Measurements from ENCODE around the gene HOXC12. TPM values are rescaled to one million over a fixed set of nuclear protein-coding genes. Genes with fewer than 3 reads are reported as not detected.
A peak's percentile ranks its signal among the peaks of the same experiment; 100 is the strongest.

The HOXC12 gene
- total RNA-seq, 1 experiment from 2014 or later, result not detected

DNA sequence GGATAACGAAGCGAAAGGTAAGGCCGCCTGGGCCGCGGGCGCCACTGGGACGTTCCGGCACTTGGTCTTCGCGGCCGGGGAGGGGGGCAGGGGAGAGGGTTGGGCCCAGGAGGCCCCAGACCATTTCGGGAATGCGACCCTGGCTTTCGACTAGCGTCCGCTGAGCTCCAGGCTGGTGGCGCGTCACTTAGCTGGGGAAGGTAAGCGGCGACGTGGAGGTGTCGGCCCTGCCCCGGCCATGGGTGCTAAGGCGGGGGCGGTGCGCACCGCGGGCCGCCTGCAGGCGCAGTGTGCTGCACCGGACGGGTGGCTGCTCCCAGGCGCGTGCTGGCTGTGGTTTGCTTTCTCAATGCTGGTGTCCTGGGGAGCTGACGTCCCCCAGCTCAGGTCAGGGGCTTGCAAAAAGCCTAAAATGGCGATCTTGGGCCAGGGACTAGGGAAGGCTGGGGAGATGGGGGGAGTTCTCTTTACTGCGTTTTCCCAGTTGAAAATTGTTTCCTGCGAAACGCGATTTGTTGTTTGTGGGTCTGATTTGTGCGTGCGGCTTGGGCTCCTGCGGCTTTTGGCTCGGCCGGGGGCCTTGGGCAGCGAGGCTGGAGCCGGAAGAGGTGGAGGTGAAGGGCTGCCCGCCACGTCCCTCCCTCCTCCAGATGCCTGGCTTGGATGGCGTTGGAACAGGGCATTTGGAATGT is 31.4 kb downstream of the HOXC12 start:
- no peak for DNase-seq (ENCODE audit: low read depth, low spot score)
- in situ Hi-C loops (cut with HindIII; ENCODE audit: low pct_unique_long_range_greater_than_20kb, low sequenced_read_pairs), result no loop called here

DNA sequence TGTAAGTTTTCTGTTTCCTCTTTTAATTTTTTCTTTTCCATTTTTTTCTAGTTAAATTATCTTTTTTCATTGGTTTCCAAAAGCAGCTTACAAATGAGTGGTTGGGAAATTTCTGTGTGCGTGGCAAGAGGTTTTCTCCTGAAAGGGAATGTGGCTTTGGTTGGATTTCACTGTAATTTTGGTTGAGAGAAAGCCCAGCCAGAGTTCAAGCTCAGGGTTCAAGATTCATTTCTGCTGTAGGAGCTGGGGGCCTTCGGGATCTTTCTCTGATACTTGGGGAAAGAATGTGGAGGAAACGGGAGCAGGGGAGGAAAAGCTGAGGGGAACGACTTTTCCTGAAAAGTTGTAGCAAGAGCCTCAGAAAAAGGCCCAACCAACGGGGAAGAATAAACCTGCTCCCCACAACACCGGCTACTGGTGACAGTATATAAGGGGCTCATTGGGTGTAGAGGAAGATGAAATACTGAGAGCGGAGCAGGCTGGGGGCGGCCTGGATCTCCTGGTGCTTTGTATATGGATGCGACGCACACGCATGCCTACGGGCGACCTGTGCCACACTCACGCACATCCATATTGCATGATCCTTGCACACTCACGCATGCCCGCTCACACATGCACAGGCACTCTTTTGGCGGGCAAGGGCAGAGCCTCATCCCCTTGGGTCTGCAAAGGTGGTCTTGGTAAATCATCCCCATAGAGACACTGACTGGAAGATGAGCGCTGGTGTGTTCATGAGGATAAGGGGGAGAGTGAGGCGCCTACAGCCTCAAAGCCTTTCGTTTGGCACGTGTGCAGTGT is 32.2 kb downstream of the HOXC12 start:
- in situ Hi-C loops (cut with HindIII; ENCODE audit: low pct_unique_long_range_greater_than_20kb, low sequenced_read_pairs), result no loop called here
- no peak for DNase-seq (ENCODE audit: low read depth, low spot score)

DNA sequence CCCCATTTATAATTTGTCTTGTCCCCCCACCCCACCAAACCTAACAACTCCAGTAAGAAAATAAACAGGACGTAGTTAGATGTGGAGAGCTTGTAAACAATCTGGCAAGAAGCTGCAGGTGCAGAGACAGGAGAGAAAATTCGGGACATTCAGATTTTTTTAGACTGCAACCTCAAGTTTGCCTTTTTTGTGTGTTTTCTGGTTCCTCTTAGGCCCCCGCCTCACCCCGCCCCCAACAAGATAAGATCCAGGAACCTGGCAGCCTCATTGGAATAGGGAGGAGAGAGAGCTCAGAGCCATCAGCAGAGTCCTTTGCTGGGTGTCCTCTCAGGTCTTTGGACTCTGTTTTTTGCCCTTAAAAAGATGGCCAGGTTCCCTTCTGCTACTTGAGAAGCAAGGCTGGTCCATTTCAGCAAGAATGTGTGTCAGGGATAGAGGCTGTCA is 33.1 kb downstream of the HOXC12 start:
- DNase-seq (ENCODE audit: low read depth, low spot score), result no peak
- in situ Hi-C loops (cut with HindIII; ENCODE audit: low pct_unique_long_range_greater_than_20kb, low sequenced_read_pairs), result no loop called here

DNA sequence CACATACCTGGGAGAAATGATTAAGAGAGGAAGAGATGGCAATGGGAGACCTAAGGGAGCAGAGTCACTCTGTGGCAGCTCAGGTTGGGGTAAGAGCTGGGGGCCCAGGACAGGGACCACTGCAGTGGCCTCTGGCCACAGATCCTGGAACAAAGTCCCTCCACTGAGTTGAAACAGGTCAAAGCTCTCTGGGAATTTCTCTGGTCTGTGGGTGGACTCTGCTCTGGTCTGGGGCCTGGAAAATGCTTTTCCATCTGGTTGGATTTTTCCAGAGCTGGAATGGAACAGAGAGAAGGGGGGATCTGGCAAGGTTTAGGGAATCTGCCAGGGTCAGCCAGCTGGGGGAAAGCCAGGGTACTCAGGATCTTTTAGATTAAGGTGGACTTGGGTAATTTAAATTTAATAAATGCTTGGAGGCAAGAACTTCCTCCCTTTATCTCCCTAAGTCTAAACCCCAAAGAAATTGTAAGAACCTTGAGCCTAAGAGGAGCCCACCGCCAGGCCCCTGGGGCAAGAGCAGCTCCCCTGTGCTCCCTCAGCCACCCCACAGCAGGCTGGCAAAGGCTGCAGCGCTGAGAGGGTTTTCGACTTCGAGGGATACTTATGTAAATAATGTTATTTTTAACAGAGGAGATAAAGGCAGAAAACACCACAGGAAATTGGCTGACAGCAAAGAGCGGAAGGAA is 34.0 kb downstream of the HOXC12 start:
- DNase-seq (ENCODE audit: low read depth, low spot score), result no peak
- in situ Hi-C loops (cut with HindIII; ENCODE audit: low pct_unique_long_range_greater_than_20kb, low sequenced_read_pairs), result no loop called here

DNA sequence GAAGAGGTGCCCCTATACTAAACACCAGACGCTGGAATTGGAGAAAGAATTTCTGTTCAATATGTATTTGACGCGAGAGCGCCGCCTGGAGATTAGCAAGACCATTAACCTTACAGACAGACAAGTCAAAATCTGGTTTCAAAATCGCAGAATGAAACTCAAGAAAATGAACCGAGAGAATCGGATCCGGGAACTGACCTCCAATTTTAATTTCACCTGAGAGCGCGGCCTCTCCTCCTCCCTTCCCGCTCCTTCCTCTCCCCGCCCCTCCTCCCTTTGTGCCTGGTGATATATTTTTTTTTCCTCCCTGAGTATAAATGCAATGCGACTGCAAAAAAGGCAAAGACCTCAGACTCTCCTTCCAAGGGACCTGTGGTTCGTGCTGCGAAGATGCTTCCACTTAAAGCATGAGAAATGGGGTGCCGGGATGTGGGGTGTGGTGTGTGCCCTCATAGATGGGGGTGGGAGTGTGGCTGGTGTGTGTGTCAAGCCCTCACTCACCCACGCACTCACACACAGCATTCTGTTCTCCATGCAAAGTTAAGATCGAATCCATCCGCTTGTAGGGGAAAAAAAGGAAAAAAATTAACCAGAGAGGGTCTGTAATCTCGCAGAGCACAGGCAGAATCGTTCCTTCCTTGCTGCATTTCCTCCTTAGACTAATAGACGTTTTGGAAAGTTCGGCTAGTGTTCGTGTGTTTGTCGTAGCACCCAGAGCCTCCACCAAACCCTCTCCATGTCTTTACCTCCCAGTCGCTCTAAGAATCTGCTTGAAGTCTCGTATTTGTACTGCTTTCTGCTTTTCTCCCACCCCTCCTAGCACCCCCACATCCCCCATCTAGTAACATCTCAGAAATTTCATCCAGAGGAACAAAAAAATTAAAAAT is 34.8 kb downstream of the HOXC12 start:
- peak; percentile 77 for DNase-seq (ENCODE audit: low read depth, low spot score)
- in situ Hi-C loops (cut with HindIII; ENCODE audit: low pct_unique_long_range_greater_than_20kb, low sequenced_read_pairs), result no loop called here

DNA sequence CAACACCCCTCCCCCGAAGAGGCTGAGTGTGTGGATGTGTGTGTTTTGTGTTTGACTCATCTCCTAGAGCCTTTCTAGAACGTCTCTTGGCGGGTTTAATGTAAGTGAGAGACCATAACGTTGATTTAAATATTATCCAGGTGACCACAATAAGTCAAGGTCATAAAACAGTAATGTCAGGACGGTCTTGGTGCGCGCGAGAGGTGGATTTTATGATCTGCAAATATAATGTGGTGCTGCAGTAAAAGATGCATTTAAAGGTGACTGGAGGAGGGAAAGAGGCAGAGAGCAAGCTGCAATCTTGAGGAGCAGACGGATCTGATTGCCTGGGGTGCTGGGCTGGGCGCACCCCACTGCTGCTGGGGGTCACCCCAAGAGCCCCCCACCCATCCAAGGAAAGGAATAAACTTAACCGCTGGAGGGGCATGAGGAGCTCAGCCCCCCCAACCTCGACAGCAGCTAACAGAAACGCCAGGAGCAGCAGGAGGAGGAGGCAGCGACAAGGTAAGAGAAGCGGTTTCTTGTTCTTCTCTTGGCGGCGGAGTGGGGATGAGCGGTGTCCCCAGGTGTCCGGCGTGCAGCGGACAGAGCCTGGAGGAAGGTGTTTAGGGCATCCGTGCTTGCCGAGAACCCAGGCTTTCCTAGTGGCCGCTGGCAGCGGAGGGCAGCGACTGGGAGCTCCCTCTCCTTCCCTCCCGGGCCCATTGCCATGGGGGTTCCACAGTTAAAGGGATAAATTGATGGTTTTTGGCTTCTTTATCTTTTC is 35.8 kb downstream of the HOXC12 start:
- no peak for DNase-seq (ENCODE audit: low read depth, low spot score)

DNA sequence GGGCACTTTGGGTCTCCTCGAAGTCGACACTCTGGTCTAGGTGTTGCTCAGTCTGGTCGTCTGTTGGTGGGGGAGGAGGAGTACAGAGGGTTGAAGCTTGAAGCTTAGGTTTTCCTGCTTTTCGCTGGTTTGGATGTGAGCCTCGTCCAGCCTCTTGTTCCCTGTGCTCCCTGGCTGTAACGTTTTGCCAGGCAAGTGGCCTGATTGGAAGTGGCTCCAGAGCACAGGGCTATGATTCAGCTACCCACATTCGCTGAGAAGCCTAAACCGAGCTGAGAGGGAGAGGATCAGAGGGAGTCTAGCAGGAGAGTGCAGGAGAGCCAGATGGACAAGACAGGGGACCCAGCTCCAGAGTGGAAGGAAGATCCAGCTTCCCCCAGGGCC is 36.4 kb downstream of the HOXC12 start:
- no peak for DNase-seq (ENCODE audit: low read depth, low spot score)
- in situ Hi-C loops (cut with HindIII; ENCODE audit: low pct_unique_long_range_greater_than_20kb, low sequenced_read_pairs), result no loop called here

More for the DNA sequence above, 35.8 kb downstream of the HOXC12 start:
- in situ Hi-C loops (cut with HindIII; ENCODE audit: low pct_unique_long_range_greater_than_20kb, low sequenced_read_pairs), result no loop called here

DNA sequence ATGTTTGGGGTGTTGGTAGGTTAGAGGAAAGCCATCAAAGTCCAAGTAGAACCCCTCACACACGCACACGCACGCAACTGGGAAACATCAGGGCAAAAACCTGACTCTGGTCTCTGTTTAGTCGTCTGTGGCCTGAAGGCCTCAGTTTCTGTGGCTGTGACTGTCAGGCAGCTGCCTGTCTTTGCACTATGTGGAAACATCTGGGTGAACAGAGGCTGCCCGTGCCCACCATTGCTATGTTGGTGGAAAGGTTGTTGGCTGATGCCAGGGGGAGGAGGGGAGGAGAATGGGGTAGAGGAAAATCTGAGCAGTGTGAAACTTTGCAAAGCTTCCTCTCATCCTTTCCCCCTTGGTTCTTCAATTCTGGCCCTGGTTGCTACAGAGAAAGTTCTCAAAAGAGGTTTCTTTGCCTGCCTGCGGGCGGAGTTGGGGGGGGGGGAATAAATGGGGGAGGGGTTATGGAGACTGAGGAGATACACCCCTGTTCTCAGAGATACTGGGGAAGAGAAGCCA is 37.7 kb downstream of the HOXC12 start:
- in situ Hi-C loops (cut with HindIII; ENCODE audit: low pct_unique_long_range_greater_than_20kb, low sequenced_read_pairs), result no loop called here

DNA sequence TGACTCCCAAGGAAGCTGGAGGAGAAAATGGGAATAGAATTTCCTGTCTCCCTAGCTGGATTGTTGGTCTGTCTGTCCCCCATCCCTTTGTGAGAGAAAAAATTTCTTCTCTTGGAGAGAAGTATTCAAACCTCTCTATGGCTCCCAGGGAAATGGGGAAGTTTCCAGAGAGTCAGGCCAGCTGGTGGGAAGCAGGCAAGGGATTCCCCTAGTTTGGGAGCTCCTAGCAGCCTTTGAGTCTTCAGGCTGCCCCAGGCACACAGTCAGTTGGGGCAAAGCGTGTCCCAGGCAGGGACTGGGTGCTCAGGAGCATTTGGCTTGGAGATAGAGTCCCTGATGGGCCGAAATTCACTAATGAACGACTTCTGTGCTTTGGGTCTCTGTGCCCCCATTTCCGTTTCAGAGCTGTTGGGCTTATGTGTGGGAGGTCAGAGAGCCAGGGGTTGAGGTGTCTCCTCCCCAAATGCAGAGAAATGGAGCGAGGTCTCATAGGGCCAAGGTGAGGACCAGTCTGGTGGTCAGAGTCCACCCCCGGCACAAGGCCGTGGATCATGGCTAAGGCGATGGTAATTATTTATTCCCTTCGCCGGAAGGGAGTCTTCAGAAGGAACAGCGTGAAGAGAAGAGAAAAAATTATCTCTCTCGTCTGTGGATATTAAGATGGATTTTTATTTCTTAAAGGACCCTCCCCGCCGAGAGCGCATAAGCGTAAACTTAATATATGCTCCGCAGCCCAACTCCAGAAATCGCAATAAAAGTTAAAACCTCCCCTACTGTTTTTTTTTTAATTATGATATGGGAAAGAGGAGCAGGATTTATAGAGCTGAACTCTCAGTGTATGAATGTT is 38.7 kb downstream of the HOXC12 start:
- DNase-seq (ENCODE audit: low read depth, low spot score), result no peak
- in situ Hi-C loops (cut with HindIII; ENCODE audit: low pct_unique_long_range_greater_than_20kb, low sequenced_read_pairs), result no loop called here

More for the DNA sequence above, 37.7 kb downstream of the HOXC12 start:
- no peak for DNase-seq (ENCODE audit: low read depth, low spot score)

DNA sequence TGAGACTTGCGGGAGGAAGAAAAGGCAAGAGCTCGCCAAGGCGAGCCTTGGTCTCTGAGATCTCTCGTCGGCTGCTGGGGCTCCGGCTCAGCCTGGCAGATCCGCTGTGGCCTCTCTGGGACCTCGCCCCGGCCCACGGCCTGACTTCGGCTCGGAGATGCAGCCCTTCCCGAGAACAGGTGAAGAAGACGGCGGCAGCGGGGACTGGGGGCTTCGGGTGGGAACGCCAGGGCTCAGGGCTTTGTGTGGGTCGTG is 39.2 kb downstream of the HOXC12 start:
- no peak for DNase-seq (ENCODE audit: low read depth, low spot score)
- in situ Hi-C loops (cut with HindIII; ENCODE audit: low pct_unique_long_range_greater_than_20kb, low sequenced_read_pairs), result no loop called here

DNA sequence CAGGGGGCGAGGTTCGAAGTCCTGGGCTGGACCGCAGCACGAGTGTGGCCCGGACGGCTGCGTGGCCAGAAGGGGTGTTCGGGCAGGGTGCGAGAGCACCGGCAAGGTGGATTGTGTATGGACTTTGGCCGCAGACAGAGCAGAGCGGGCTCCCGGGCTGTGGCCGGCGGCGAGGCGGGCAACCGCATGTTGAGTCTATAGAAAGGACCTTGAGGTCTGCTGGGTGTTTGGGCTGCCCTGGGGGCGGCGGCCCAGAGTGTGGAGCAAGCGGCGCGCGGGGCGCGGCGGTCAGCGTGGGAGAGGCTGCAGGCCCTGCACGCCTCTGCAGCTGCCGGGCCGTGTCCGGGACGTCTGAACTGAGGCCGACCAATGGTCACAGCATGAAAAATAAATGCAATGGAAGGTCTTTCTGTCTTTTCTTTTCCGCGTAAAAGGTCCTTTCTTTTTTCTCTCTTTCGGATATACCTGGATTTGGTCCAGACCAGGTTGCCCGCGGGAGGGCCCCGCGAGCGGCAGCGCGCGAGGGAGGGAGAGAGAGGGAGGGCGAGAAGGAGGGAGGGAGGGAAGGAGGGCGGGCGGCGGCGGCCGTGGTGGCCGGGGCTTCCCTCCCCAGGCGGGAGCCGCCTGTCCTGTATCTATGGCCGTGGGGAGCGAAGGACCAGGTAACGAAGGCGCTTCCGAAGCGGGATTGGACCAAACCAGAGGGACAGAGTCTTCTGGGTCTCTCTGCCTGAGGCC is 39.7 kb downstream of the HOXC12 start:
- in situ Hi-C loops (cut with HindIII; ENCODE audit: low pct_unique_long_range_greater_than_20kb, low sequenced_read_pairs), result no loop called here
- no peak for DNase-seq (ENCODE audit: low read depth, low spot score)

DNA sequence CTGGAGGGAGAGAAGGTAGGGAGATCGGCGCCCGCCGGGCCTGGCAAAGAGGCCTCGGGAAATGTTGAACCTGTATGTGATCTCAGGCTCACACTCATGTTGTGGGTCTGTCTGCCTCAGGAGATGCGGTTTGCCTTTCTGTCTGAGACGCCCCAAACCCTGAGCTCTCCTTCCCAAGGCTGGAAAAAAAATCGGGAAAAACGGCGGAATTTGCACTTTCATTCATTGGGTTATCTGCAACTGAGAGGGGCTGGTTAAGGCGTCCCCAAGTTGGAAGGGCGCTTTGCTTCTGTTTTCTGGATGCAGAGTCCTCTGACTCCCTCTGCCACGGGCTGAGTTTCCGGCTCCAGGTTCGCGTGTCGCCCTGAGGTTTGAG is 40.3 kb downstream of the HOXC12 start:
- in situ Hi-C loops (cut with HindIII; ENCODE audit: low pct_unique_long_range_greater_than_20kb, low sequenced_read_pairs), result no loop called here
- DNase-seq (ENCODE audit: low read depth, low spot score), result no peak

DNA sequence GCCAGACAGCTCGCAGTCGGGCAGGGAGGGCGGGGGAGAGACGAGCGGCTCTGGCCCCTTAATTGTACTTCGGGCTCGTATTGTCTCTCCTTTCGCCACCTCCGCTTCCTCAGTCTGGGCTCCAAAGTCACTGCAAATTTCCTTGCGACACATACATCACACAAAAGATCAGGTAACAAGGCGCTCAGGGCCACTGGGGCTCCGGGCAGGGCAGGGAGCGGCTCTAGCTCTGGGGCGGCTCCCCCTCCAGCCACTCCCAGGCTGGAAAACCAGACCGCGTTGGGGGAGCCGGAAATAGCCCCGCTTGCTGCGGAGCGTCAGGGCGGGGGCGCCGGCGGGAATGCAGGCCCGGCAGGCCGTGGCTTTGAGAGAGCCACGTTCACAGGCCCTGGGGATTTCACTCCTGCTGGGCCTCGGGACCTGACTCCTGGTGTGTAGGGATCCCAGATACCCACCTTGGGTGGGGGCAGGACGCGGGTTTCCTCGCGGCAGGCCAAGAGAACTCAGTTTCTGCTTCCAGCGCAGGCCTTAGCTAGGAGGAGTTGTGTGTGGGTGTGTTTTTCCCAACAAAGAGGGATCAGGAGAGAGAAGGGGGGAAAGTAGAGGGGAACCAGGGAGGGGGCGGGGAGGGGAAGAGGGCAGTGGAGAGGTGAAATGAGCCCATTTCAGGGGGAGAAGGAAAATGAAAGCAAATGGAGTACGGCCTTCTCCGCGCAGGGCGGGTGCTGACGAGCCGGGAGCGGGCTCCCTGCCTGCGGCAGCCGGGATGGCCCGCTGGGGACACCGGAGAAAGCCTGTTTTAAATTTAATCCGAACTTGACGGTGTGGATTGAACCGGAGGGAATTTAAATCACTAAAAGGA is 40.9 kb downstream of the HOXC12 start:
- in situ Hi-C loops (cut with HindIII; ENCODE audit: low pct_unique_long_range_greater_than_20kb, low sequenced_read_pairs), result no loop called here
- DNase-seq (ENCODE audit: low read depth, low spot score), result no peak

DNA sequence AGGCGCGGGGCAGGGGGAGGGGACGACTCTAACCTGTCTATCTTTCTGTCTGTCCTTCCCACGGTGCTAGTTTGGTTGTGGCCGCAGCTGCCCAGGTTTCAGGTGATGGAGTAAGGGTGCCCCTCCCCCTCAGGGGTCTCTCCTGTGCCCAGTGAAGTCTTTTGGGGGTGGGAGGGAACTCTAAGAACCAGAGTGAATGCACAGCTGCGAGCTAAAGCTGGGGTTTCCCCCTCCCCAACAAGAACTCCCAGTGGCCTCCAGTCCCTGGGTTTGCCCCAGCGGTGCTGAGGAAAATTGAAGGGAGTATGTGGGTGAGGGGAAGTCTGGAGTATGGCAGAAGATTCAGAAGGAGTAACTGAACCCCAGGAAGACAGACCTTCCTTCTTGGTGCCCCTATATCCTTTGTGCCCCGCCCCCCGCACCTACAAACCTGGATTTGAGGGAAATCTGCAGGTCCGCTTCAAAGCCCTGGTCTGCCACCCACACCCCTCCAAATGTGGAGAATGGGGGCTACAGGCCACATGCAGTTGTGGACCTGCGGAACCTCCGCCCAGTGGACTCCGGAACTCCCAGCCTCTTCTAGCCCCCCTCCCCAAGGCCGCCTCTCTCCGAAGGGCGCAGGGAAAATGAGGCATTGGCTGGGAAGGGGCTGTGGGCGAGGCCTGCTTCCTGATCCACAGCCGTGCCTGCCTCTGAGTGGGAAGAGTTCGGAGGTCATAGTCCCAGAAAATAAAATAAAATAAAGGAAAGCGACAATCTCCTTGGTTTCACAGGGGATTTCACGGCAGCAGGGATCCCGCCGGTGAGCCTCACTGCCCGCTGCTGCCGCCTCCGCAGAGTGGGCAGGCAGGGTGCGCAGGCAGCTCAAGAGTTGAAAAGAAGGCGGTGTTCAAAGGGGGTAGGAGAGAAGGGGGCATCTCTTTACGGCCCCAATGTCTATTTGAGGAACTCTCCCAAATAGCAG is 41.8 kb downstream of the HOXC12 start:
- DNase-seq (ENCODE audit: low read depth, low spot score), result no peak
- in situ Hi-C loops (cut with HindIII; ENCODE audit: low pct_unique_long_range_greater_than_20kb, low sequenced_read_pairs), result no loop called here

All from SK-MEL-5 (cell line).